Epidermal melanocyte (primary cell): ENCODE results near the gene UBR4.
"Not testable (repeated sequence)": the region's sequence is repeated elsewhere in the genome, so short reads cannot be mapped to it uniquely, and the experiment has no call there.

Experiments
- DNase-seq: peaks from one replicate; pipeline ENCODE4 v3.0.0; 2011; ENCODE audit warnings: low spot score; ENCODE audit not compliant: insufficient read length

UBR4 gene

DNA sequence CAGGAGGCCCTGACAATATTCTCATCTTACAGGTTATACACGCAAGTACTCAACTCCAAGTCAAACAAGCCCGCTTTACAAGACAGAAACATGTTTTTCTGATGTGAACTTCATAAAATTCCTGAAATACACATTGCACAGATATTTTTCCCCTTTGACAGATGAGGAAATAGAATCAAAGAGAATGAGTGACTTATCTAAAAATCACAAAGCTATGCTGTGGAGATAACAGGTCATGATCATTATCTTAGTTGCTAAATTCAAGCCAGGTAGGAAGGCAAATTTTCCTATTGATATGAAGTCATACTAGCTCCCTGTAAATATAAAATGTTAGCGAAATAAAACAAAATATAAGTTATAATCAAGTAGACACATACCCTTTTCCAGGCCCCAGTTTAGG is 18.3 kb downstream of the UBR4 start:
- no peak for DNase-seq

DNA sequence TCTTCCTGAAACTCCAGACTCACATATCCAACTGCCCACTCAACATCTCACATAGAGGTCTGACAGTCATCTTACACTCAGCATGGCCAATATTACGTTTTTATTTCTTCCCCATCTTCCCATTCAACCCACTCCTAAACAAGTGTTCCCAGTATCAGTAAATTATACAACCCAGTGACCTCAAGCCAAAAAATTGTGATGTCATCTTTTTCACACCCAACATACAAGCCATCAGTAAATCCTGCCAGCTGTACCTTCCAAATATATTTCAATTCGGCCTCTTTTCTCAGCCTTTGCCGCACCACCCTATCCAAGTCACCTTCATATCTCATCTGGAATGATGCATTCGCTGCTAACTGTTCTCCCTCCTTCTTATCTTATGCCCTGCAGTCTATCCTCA is 19.6 kb downstream of the UBR4 start:
- no peak for DNase-seq

DNA sequence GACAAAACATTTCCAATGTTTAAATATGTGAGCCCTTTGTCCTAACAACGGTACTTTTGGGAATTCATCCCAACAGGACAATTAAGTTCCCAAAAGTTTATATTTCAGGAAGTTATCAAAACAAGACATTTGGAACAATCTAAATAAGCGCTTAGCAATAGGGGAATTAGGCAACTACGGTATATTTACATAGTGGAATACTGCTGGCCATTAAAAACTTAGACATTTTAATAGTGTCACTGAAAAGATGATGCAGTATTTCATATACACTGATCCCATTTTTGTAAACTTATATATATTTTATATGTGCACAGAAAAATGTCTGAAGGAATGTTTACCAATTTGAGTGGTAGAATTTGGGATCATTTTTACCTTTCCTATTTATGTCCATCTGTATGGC is 20.8 kb downstream of the UBR4 start:
- DNase-seq, result no peak

GRCh38 chr1:19187852-19188251 is 22.2 kb downstream of the UBR4 start:
- no peak for DNase-seq

DNA sequence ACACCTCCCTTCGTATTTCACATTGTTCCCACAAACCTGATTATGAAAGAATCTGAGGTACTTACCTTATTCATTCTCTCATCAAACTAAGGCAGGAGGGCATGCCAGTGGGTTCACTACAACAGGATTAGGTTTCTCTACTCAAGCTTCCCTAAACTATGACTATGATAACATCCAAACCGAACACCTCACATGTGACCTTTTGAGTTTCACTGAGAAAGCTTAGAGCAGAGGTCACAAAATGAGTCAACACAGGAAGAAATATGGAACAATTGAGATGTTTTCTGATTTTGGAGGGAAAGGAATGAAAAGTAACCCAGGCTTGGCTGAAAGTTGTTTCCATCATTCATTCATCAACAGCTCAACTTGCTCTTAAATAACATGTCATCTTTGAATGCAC is 24.1 kb downstream of the UBR4 start:
- DNase-seq, result no peak

DNA sequence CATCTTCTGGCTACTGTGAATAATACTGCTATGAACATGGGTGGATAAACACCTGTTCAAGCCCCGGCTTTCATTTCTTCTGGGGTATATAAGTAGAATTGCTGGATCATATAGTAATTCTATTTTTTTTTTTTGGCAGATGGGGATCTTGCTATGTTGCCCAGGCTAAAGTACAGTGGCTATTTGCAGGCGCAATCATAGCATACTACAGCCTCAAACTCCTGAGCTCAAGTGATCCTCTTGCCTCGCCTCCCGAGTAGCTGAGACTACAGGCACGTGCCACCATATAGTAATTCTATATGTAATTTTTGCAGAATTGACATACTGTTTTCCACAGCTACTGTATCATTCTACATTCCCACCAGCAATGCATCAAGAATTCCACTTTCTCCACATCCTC is 27.8 kb downstream of the UBR4 start:
- DNase-seq, result no peak

DNA sequence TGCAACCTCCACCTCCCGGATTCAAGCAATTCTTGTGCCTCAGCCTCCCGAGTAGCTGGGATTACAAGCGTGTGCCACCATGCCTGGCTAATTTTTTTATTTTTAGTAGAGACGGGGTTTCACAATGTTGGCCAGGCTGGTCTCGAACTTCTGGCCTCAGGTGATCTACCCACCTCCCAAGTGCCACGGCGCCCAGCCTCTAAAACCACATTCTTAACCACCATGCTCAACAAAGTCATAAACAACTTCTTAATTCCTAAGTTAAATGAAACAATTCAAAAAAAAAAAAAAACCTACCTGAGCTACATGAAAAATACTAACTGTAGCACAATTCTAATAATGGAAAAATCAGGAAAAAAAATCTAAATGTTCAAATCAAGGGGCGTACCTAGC is 29.8 kb downstream of the UBR4 start:
- DNase-seq, result not testable (repeated sequence)

DNA sequence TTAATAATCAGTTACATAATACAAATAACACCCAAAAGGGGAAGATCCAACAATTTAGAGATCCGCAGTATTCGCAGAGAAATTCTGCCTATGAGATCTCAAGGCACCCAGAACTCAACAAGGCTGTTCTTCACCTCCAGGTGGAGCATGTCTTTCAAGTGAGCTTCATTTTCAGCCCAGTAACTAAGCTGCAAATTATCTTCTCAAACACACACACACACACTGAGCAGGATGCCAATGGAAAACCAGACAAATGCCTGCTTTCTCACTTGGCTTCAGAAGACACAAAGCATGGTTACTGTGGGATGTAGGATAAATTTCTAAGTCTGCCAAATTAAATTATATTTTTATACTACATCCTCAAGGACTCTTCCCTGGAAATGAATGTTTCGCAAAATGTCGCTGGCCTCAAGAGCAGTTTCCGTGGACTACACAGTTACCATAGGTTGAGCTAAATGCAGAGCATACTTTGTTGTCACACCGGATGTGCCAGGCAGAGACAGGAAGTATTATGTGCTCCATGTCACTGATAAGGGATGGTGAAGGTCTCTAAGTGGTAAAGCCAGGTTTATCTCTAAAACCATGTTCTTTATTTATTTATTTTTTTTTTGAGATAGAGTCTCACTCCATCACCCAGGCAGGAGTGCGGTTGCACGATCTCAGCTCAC is 30.3 kb downstream of the UBR4 start:
- no peak for DNase-seq

GRCh38 chr1:19178734-19179398 is 31.2 kb downstream of the UBR4 start:
- no peak for DNase-seq

DNA sequence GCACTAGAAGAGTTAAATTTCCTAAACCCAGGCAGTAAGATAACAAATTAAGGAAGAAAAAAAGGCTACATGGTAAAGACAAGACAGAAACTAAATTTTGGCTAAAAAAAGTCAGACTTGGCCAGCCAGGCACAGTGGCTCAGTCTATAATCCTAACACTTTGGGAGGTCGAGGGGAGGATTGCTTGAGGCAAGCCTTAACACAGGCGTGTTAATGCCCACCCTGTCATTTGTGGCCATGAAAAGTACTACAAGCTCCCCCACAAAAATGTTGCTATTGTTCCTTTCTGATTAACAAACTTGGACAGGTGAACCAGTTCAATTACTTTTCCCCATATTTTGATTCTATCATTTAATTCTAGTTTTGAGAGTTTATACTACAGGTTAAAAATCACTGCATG is 32.3 kb downstream of the UBR4 start:
- DNase-seq, result no peak

DNA sequence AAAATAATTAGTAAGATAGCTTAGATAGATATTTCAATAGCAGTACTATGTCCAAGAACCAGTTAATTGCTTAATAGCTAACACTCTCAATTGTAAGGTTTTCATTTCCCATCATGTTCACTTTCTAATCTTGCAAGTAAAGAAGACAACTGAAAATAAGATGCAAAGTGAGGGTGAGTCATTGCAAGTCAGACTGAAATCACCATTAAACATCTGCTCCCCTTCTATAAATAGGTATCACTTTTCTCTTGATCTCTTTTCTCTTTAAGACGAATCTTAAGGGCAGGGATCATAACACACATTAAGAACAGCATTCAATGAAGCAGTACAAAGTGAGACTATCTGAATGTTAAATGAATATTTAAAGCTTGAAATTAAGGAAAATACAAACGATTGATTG is 40.4 kb downstream of the UBR4 start:
- no peak for DNase-seq

- DNase-seq, result no peak
Measured at GRCh38 chr1:19167140-19167539, 42.9 kb downstream of the UBR4 start.

DNA sequence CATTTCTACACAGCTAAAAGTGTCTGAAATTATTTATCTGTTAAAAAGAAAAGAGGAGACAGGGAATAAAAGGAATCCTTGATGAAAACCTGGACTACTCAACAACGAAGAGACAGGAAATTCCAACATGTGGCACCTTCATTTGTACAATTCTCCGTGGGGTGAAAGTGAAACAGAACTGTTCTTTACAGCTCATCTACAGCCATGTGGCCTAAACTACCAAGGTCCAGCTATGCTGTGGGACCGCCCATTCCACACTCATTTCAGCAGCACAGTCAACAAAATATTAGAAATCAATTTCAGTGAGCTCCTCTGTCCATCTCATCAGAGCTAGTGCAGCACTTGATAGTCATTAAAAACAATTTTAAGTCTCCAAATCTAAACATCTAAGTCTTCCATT is 44.0 kb downstream of the UBR4 start:
- DNase-seq, result no peak

GRCh38 chr1:19165501-19165900 is 44.6 kb downstream of the UBR4 start:
- DNase-seq, result no peak

DNA sequence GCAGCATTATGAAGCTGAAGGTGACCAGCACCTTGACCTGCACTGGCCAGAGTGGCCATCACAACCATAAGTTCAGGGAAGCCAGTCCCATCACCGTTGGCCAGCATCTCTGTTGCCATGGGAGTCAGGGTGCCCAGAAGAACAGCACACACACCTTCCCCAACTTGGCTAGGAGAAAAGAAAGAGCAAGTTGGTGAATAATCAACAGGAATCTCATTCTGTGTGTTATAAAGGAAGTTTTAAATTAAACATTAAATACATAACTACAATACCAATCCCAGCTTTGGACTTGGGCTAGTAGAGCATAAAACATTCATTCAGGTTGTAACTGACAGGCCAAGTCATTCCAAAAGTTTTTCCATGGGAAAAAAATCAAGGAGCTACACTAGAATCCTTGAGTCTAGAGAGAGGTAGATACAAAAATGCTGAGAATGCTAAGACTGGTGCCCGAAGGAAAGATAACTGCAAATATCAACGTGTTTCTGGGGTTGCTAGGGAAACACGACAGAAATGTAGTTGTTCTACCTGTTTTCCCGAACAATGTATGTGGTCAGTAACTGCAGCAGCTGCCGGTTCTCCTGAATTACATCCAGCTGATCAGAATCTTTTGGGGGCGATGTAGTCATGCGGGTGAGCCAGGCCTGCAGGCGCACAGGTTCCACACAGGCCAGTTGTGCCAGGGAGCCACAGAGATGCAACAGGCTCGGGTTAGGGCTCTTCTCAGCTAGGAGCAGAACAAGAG is 45.6 kb downstream of the UBR4 start:
- DNase-seq, result no peak

DNA sequence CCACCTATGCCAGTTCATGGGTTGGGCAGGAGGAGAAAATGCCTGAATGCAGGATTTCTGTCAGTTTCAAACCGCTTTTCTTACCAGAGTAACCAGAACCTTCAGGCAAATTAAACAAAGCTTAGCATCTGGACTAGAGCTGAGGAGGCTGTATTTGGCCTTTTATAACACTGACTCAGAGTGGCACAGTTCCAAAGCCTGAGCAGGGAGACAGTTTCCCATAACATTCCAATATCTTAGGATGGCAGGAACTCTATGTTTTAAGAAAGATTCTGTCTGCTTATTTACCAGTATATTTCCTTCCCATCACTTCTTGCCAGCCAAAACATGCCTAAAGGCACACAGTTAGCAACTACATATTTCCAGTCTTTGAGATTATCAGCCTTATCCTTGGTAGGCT is 46.8 kb downstream of the UBR4 start:
- DNase-seq, result no peak

DNA sequence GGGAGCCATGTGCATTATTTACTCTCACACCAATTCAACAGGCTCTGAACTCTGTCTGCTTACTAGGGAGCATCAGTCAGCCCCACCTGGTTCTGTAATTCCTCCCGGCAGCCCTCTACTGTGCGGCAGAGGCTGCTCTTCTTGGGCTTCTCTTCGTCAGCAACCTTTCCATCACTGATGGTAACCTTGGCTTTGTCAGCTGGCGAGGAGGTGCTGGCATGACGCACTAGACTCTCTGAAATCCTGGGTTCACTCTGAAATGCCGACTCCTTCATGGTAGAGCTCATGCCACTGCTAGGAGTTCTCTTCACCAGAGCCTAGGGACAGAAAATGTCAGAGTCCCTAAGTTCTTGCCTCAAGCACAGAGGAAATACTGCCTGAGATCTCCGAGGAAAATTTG is 49.2 kb downstream of the UBR4 start:
- DNase-seq, result no peak

GRCh38 chr1:19157653-19158052 is 52.4 kb downstream of the UBR4 start:
- no peak for DNase-seq

- DNase-seq, result no peak
Measured at GRCh38 chr1:19156676-19157075, 53.4 kb downstream of the UBR4 start.

- no peak for DNase-seq
Measured at GRCh38 chr1:19154876-19155275, 55.2 kb downstream of the UBR4 start.

DNA sequence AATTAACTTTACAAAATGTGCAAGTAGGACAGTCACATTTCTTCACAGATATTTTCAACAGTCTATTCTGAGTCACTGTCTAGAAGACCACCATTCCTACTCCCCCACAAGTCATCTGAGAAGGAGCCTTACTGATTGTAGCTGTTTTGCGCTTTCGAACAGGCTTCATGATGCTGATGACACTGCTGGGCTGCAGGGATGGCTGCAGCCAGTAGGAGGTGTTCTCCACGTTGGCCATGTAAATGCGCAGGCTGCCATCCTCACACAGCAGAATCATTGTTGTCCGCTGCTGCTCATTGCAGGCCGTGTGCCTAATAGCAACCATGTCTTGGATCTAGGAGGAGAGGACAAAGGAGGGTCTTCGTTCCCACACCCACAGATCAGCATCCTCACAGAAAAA is 56.9 kb downstream of the UBR4 start:
- DNase-seq, result no peak

- DNase-seq, result no peak
Measured at GRCh38 chr1:19151537-19151936, 58.5 kb downstream of the UBR4 start.

DNA sequence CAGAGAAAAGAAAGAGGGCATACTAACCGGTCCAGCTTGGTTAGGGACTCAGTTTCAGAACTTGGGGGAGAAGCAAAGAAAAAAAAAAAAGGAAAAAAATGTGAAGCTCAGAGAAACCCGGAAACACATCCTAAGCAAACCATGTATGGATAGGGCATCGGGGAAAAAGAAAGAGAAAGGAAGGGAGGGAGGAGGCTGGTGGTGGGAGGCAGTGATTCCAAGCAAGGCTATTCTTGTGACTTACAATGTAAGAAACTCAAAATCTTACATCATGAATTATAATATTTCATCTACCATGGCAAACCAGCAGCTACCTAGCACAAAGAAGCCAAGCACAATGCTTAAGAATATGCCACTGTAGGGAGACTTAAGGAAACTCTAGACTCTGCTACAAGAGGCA is 60.3 kb downstream of the UBR4 start:
- no peak for DNase-seq
